IgD-negative memory B cell (primary cell): ENCODE measurements around the gene MACO1. TPM values are rescaled to one million over a fixed set of nuclear protein-coding genes. Genes with fewer than 3 reads are reported as not detected.
"Not testable (repeated sequence)": the region's sequence is repeated elsewhere in the genome, so short reads cannot be mapped to it uniquely, and the experiment has no call there.

ENCODE experiments used
- H3K27ac Mint-ChIP-seq, 3 donors: one replicate each; pipeline ENCODE4 v1.8.0; 2020 to 2022; ENCODE audit warnings: mild to moderate bottlenecking in 3 of 3, mixed read lengths in 3 of 3, moderate library complexity in 1 of 3
- H3K27me3 Mint-ChIP-seq: one replicate; pipeline ENCODE4 v1.8.0; 2021; ENCODE audit warnings: mixed read lengths
- H3K36me3 Mint-ChIP-seq: one replicate; pipeline ENCODE4 v1.8.0; 2020; ENCODE audit warnings: mild to moderate bottlenecking, mixed read lengths
- H3K4me1 Mint-ChIP-seq, 3 donors: one replicate each; pipeline ENCODE4 v1.8.0; 2020 to 2022; ENCODE audit warnings: mixed read lengths in 3 of 3, mild to moderate bottlenecking in 1 of 3
- H3K4me3 Mint-ChIP-seq, 4 donors: one replicate each; pipeline ENCODE4 v1.8.0; 2020 to 2022; ENCODE audit warnings: mild to moderate bottlenecking in 4 of 4, mixed read lengths in 4 of 4, moderate library complexity in 3 of 4
- H3K9me3 Mint-ChIP-seq, 3 donors: one replicate each; pipeline ENCODE4 v1.8.0; 2020 to 2021; ENCODE audit warnings: mixed read lengths in 3 of 3, mild to moderate bottlenecking in 1 of 3
- polyA plus RNA-seq: library from polyadenylated mRNA; unstranded; fragments of 300-500 nt; fragmentation: Illumina TruSeq; gene quantifications from one replicate; pipeline ENCODE4 v1.2.3, GENCODE V29; 2021

The MACO1 gene
- polyA plus RNA-seq, 1 donor from 2014 or later = 8.3 TPM

GRCh38 chr1:25433389-25434186, 2.9 kb downstream of the MACO1 start:
- H3K27ac Mint-ChIP-seq = peak overlapping the region in 2 of 3 donors; percentile 43 to 84
- no peaks in the 10 kb centered on the region for H3K9me3 Mint-ChIP-seq
- H3K4me3 Mint-ChIP-seq = peak overlapping the region in 2 of 4 donors; percentile 19 to 90
- H3K36me3 Mint-ChIP-seq = no peaks in the 10 kb centered on the region
- H3K27me3 Mint-ChIP-seq = no peaks in the 10 kb centered on the region
- H3K4me1 Mint-ChIP-seq = peaks cover 41 to 57% (median 49%) of the 10 kb centered on the region in 3 donors

DNA sequence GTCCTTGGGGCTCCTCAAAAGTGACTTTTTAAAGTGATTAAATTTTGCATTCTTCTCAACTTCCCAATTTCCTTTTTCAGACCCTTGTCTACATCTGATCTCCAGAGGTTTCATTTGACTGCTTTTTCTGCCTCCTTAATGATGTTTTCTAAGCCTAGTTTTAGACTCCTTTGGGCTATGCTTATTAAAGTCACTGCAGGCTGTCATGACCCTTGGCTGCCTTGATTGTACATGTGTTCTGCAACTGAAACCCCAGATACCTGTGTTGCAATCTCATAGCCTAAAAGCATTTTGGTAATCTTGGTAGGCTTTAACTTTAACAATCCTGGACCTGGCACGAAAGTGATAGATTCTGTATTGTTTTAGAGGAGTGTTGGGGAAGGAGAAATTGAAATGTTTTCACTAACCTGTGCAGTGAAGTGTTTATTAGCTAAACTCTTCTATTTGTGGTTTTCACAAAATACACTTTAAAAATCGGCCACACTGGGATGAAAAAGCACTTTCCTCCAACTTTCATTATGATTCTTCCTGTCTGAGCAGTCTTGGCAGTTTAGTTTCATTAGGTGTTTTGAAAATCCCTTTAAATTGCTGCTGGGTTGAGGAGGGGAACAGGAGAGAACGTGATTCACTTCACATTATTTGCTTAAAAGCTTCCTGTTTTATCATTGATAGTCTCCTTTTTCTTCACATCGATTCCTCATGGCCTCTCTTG, 4.9 kb downstream of the MACO1 start:
- peak overlapping the region; percentile 6 to 84 (median 52) for H3K27ac Mint-ChIP-seq
- H3K9me3 Mint-ChIP-seq = no peaks in the 10 kb centered on the region
- H3K4me3 Mint-ChIP-seq = peak overlapping the region; percentile 46 to 90 (median 58)
- H3K4me1 Mint-ChIP-seq = peaks cover 41 to 52% (median 45%) of the 10 kb centered on the region in 3 donors
- no peaks in the 10 kb centered on the region for H3K36me3 Mint-ChIP-seq
- H3K27me3 Mint-ChIP-seq = no peaks in the 10 kb centered on the region

- Mint-ChIP-seq H3K36me3 (no peaks in the 10 kb centered on the region), H3K9me3 (no peaks in the 10 kb centered on the region), H3K27ac (no peak overlapping the region), H3K4me3 (no peak overlapping the region), H3K4me1 (peaks cover 42 to 55% (median 49%) of the 10 kb centered on the region in 3 donors), H3K27me3 (no peaks in the 10 kb centered on the region)
Observed at GRCh38 chr1:25437672-25438071, 7.0 kb downstream of the MACO1 start.

- Mint-ChIP-seq H3K4me1 (peaks cover 29 to 45% (median 44%) of the 10 kb centered on the region in 3 donors), H3K27me3 (no peaks in the 10 kb centered on the region), H3K36me3 (peaks cover 3% of the 10 kb centered on the region), H3K9me3 (no peaks in the 10 kb centered on the region), H3K27ac (no peak overlapping the region), H3K4me3 (no peak overlapping the region)
Observed at GRCh38 chr1:25439287-25439686, 8.6 kb downstream of the MACO1 start.

DNA sequence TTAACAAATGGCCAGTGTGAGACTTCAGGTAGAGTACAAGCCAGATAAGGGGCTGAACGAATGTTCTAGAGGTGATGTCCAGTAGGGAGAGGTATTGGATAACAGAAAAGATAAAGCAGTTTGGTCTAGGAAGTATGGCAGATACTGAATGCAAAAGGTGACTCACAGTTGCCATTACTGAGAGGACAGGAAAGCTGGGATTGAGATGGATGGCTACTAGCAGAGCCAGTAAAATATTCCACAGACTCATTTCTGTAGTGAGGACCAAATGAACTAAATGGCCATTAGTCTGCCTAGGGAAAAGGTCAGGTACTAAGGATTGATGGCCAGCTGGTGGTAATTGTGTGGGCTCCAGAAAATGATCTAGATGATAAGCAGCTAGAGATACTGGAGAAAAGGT, 11.5 kb downstream of the MACO1 start:
- Mint-ChIP-seq H3K27ac (peak overlapping the region in 1 of 3 donors; percentile 8), H3K36me3 (peaks cover 3% of the 10 kb centered on the region), H3K27me3 (no peaks in the 10 kb centered on the region), H3K4me3 (no peak overlapping the region), H3K9me3 (no peaks in the 10 kb centered on the region), H3K4me1 (peaks cover 11 to 30% (median 30%) of the 10 kb centered on the region in 3 donors)

DNA sequence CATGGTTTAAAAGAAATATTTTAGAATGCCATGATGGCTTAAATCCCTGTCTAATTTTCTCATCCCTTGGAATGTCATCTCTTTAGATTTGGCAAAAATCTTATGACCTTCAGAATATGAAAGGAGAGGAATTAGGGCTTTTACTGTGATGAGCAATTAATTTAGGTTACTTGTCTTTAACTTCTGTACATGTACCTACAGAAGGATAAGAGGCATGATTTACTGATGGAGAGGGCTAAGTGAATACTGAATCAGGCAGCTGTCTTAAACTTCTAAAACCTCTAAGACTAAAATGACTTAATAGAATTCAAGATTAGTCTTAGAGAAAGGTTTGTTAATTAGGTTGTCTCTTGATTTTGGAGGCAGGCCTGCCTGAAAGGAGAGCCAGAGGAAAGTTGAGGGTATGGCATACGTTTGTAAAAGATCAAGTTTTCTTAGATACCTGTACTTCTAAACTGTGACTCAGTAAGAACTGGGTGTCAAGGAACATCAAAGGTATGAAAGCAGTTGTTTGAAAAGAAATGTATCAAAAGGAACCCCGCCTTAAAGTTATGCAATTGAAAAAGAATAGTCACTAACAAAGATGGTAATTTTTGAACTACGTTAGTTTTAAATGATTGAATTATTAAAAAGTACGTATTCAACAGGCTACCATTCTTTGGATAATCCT, 12.5 kb downstream of the MACO1 start:
- H3K9me3 Mint-ChIP-seq = no peaks in the 10 kb centered on the region
- H3K4me1 Mint-ChIP-seq = peaks cover 12 to 30% (median 30%) of the 10 kb centered on the region in 3 donors
- H3K27me3 Mint-ChIP-seq = no peaks in the 10 kb centered on the region
- peaks cover 3% of the 10 kb centered on the region for H3K36me3 Mint-ChIP-seq
- peak overlapping the region in 1 of 3 donors; percentile 2 for H3K27ac Mint-ChIP-seq
- no peak overlapping the region for H3K4me3 Mint-ChIP-seq

DNA sequence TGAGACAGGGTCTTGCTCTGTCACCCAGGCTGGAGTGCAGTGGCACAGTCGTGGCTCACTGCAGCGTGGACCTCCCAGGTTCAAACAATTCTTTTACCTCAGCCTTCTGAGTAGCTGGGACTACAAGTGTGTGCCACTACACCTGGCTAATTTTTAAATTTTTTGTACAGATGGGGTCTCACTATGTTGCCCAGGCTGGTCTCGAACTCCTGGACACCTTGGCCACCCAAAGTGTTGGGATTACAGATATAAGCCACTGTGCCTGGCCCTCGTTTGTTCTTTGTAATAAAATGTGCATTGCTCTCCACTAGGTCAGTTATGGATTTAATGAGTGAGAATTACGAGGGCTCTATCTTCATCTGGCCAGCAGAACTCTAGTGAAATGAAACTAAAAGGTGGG, 13.9 kb downstream of the MACO1 start:
- not testable (repeated sequence) for H3K4me3 Mint-ChIP-seq, H3K27ac Mint-ChIP-seq

DNA sequence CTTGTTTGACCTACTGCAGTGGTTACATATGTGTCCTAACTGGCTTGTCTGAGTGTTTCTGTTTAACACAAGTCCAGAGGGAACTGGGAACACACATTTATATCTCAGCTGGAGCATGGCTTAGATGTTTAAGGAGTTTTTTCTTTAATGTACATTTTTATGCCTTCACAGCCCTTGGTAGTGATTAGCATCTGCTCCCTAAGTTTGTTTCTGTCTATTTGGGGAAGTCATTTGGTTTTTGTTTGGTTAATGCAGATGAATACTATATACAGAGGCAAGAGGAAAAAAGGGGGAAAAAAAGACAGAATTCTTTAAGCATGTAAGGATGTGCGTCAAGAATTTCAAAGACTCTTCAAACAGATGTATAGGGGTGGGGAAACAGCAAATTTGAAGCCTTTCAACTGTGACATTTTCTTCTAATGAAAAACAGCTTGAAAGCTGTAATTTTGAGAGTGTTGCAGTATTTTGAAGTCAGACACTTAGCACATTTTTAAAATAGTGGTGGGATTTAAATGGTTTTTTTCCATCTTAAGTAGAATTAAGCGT, 15.4 kb downstream of the MACO1 start:
- no peaks in the 10 kb centered on the region for H3K9me3 Mint-ChIP-seq

More for the DNA sequence above, 13.9 kb downstream of the MACO1 start:
- not testable (repeated sequence) for H3K27me3 Mint-ChIP-seq, H3K36me3 Mint-ChIP-seq, H3K9me3 Mint-ChIP-seq
- peaks cover 12 to 30% (median 30%) of the 10 kb centered on the region in 3 donors for H3K4me1 Mint-ChIP-seq

GRCh38 chr1:25447547-25447946, 16.9 kb downstream of the MACO1 start:
- H3K27ac Mint-ChIP-seq = peak overlapping the region in 1 of 3 donors; percentile 33
- peaks cover 5% of the 10 kb centered on the region for H3K36me3 Mint-ChIP-seq
- no peaks in the 10 kb centered on the region for H3K27me3 Mint-ChIP-seq
- H3K4me3 Mint-ChIP-seq = no peak overlapping the region
- H3K4me1 Mint-ChIP-seq = peaks cover 11 to 35% (median 23%) of the 10 kb centered on the region in 3 donors
- no peaks in the 10 kb centered on the region for H3K9me3 Mint-ChIP-seq

More for the DNA sequence above, 15.4 kb downstream of the MACO1 start:
- peaks cover 3% of the 10 kb centered on the region for H3K36me3 Mint-ChIP-seq
- H3K27me3 Mint-ChIP-seq = no peaks in the 10 kb centered on the region
- H3K27ac Mint-ChIP-seq = no peak overlapping the region
- no peak overlapping the region for H3K4me3 Mint-ChIP-seq
- H3K4me1 Mint-ChIP-seq = peaks cover 11 to 39% (median 27%) of the 10 kb centered on the region in 3 donors

DNA sequence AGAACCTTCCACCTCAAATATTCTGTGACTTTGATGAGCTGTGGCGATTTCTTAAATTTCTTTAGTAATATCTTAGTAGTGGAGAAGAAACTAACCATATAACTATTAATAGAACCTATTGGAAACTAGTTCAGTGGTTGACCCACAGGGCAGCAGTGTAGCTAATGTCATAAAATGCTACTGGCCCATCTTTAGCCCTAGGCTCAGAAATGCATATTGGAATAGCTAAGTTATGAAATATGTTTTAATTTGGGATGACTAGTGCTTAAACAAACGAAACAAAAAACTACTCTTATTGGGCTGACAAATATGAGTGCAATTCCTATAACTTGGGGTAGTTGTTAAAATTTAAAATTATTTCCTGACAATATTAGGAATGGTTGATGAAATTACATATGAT, 20.2 kb downstream of the MACO1 start:
- Mint-ChIP-seq H3K4me1 (peaks cover 11 to 23% (median 12%) of the 10 kb centered on the region in 3 donors), H3K27ac (no peak overlapping the region), H3K36me3 (peaks cover 2% of the 10 kb centered on the region), H3K4me3 (peak overlapping the region in 1 of 4 donors; percentile 54), H3K27me3 (no peaks in the 10 kb centered on the region), H3K9me3 (no peaks in the 10 kb centered on the region)

GRCh38 chr1:25451908-25452307, 21.2 kb downstream of the MACO1 start:
- H3K36me3 Mint-ChIP-seq = peaks cover 2% of the 10 kb centered on the region
- no peak overlapping the region for H3K27ac Mint-ChIP-seq
- H3K9me3 Mint-ChIP-seq = no peaks in the 10 kb centered on the region
- H3K27me3 Mint-ChIP-seq = no peaks in the 10 kb centered on the region
- peak overlapping the region in 1 of 4 donors; percentile 18 for H3K4me3 Mint-ChIP-seq
- H3K4me1 Mint-ChIP-seq = peaks cover 6 to 19% (median 8%) of the 10 kb centered on the region in 3 donors

GRCh38 chr1:25456502-25456901, 25.8 kb downstream of the MACO1 start:
- Mint-ChIP-seq H3K4me3 (no peak overlapping the region), H3K4me1 (peaks cover 5% of the 10 kb centered on the region in 3 donors), H3K36me3 (peaks cover 9% of the 10 kb centered on the region), H3K9me3 (peaks cover 0 to 3% (median 0%) of the 10 kb centered on the region in 3 donors), H3K27me3 (no peaks in the 10 kb centered on the region), H3K27ac (no peak overlapping the region)

DNA sequence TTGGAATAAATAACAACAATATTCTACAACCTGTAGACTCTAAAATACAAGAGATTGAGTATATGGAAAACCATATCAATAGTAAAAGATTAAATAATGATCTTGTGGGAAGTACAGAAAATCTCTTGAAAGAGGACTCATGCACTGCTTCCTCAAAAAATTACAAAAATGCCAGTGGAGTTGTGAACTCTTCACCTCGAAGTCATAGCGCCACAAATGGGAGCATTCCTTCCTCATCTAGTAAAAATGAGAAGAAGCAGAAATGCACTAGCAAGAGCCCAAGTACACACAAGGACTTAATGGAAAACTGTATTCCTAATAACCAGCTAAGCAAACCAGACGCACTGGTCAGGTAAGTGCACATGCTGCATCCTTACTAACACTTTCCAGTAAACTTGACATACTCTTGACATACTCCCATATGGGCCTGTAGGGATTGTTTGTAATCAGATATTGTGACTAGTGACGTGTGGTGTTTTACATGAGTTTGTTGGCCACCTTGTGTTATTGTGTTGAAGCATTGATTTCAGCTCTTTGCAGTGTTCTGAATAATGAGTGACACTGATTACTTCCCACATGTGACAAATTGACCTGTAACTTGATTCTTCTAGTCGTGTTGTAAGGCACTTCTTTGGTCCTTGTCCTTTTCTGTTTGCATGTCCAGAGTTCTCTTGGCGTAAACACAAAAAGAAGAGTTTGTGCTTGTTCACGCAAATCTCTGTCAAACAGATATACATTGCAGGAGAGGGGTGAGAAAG, 28.0 kb downstream of the MACO1 start:
- H3K9me3 Mint-ChIP-seq = peaks cover 0 to 3% (median 0%) of the 10 kb centered on the region in 3 donors
- no peak overlapping the region for H3K27ac Mint-ChIP-seq
- no peaks in the 10 kb centered on the region for H3K4me1 Mint-ChIP-seq
- H3K36me3 Mint-ChIP-seq = peaks cover 7% of the 10 kb centered on the region
- H3K4me3 Mint-ChIP-seq = no peak overlapping the region
- no peaks in the 10 kb centered on the region for H3K27me3 Mint-ChIP-seq

DNA sequence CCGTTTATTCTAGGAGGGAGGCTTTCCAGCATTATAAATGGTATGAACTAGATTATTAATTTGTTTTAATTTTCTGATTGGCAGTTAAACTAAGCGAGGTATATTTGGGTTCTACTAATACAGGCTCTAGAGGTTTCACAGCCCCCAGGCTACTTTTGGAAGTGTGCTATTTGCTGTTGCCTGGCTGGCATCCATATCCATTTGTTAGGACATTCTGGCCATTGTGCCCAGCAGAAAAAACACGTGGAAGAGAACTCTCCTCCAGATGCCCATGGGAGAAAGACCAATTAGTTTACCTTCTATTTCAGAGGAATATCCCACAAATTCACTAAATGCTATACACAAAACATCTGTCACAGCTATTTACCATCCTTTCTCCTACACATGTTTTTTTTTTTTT, 29.3 kb downstream of the MACO1 start:
- Mint-ChIP-seq H3K4me1 (no peaks in the 10 kb centered on the region), H3K27me3 (no peaks in the 10 kb centered on the region), H3K27ac (no peak overlapping the region), H3K4me3 (no peak overlapping the region), H3K36me3 (peaks cover 7% of the 10 kb centered on the region), H3K9me3 (peaks cover 0 to 3% (median 0%) of the 10 kb centered on the region in 3 donors)
